WTC11 (cell line): ENCODE data around the gene TRIM10.

Experiments used
- CREB1 ChIP-seq: sonication (generic); formaldehyde crosslinking; IDR thresholded peaks from 2 replicates; pipeline ENCODE4 v1.8.0; 2023; ENCODE audit warnings: mild to moderate bottlenecking, missing genetic modification reagents
- NR2C2 ChIP-seq: sonication (generic); formaldehyde crosslinking; IDR thresholded peaks from 2 replicates; pipeline ENCODE4 v1.8.0; 2022; ENCODE audit warnings: mild to moderate bottlenecking, missing genetic modification reagents
- SP1 ChIP-seq: sonication (generic); formaldehyde crosslinking; conservative IDR thresholded peaks from 2 replicates; pipeline ENCODE4 v1.8.1; 2022; ENCODE audit warnings: missing genetic modification reagents
- TEAD4 ChIP-seq: sonication (generic); formaldehyde crosslinking; IDR thresholded peaks from 2 replicates; pipeline ENCODE4 v1.8.0; 2022; ENCODE audit warnings: mild to moderate bottlenecking, missing genetic modification reagents
- TF ChIP-seq, protein P1 (sequence below): sonication (generic); formaldehyde crosslinking; IDR thresholded peaks from 2 replicates; pipeline ENCODE4 v1.8.0; 2022; ENCODE audit warnings: mild to moderate bottlenecking, missing genetic modification reagents
- TF ChIP-seq, protein P2 (sequence below): fragments of 200-600 bp; IDR thresholded peaks from 2 replicates; pipeline ENCODE4 v1.8.0; 2022; ENCODE audit warnings: antibody characterized with exemption
- TF ChIP-seq, protein P3 (sequence below): sonication (generic); formaldehyde crosslinking; IDR thresholded peaks from 2 replicates; pipeline ENCODE4 v1.8.1; 2022; ENCODE audit warnings: mild to moderate bottlenecking, missing genetic modification reagents, moderate library complexity, borderline replicate concordance
- TF ChIP-seq, protein P4 (sequence below): sonication (generic); formaldehyde crosslinking; IDR thresholded peaks from 2 replicates; pipeline ENCODE4 v1.8.0; 2023; ENCODE audit warnings: missing genetic modification reagents, mild to moderate bottlenecking, borderline replicate concordance
- TF ChIP-seq, protein P5 (sequence below): sonication (generic); formaldehyde crosslinking; IDR thresholded peaks from 2 replicates; pipeline ENCODE4 v1.8.1; 2022; ENCODE audit warnings: low read depth, mild to moderate bottlenecking, moderate library complexity, missing genetic modification reagents, borderline replicate concordance
- TF ChIP-seq, protein P6 (sequence below): sonication (generic); formaldehyde crosslinking; IDR thresholded peaks from 2 replicates; pipeline ENCODE4 v1.8.1; 2023; ENCODE audit warnings: mild to moderate bottlenecking, missing genetic modification reagents, moderate library complexity

DNA sequence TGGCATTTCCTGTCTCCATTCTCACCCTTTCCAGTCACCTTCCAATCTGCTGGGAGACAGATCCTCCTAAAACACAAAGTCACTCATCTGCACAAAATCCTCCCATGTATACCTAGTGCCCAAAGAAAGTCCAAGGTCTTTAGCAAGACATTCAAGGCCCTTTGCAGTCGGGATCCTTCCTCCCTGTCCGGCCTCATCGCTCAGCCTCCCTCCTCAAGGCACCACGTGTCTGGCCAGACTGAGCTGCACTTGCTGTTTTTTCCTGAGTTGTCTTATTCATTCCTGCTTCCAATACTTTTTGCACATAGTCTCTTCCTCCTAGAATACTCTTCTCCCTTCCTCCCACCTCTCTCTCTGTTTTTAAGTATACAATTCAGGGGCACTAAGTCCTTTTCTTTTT lies 3.7 kb upstream of the TRIM10 start:
- TF ChIP-seq, protein P1, sequence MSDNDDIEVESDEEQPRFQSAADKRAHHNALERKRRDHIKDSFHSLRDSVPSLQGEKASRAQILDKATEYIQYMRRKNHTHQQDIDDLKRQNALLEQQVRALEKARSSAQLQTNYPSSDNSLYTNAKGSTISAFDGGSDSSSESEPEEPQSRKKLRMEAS (CRISPR knock-in tag): no peak
- TF ChIP-seq CREB1 (CRISPR knock-in tag) (no peak), NR2C2 (CRISPR knock-in tag) (no peak), SP1 (CRISPR knock-in tag) (no peak), TEAD4 (CRISPR knock-in tag) (no peak)
- TF ChIP-seq, protein P2, sequence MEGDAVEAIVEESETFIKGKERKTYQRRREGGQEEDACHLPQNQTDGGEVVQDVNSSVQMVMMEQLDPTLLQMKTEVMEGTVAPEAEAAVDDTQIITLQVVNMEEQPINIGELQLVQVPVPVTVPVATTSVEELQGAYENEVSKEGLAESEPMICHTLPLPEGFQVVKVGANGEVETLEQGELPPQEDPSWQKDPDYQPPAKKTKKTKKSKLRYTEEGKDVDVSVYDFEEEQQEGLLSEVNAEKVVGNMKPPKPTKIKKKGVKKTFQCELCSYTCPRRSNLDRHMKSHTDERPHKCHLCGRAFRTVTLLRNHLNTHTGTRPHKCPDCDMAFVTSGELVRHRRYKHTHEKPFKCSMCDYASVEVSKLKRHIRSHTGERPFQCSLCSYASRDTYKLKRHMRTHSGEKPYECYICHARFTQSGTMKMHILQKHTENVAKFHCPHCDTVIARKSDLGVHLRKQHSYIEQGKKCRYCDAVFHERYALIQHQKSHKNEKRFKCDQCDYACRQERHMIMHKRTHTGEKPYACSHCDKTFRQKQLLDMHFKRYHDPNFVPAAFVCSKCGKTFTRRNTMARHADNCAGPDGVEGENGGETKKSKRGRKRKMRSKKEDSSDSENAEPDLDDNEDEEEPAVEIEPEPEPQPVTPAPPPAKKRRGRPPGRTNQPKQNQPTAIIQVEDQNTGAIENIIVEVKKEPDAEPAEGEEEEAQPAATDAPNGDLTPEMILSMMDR: no peak
- TF ChIP-seq, protein P3, sequence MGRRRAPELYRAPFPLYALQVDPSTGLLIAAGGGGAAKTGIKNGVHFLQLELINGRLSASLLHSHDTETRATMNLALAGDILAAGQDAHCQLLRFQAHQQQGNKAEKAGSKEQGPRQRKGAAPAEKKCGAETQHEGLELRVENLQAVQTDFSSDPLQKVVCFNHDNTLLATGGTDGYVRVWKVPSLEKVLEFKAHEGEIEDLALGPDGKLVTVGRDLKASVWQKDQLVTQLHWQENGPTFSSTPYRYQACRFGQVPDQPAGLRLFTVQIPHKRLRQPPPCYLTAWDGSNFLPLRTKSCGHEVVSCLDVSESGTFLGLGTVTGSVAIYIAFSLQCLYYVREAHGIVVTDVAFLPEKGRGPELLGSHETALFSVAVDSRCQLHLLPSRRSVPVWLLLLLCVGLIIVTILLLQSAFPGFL (CRISPR knock-in tag): no peak
- TF ChIP-seq, protein P4, sequence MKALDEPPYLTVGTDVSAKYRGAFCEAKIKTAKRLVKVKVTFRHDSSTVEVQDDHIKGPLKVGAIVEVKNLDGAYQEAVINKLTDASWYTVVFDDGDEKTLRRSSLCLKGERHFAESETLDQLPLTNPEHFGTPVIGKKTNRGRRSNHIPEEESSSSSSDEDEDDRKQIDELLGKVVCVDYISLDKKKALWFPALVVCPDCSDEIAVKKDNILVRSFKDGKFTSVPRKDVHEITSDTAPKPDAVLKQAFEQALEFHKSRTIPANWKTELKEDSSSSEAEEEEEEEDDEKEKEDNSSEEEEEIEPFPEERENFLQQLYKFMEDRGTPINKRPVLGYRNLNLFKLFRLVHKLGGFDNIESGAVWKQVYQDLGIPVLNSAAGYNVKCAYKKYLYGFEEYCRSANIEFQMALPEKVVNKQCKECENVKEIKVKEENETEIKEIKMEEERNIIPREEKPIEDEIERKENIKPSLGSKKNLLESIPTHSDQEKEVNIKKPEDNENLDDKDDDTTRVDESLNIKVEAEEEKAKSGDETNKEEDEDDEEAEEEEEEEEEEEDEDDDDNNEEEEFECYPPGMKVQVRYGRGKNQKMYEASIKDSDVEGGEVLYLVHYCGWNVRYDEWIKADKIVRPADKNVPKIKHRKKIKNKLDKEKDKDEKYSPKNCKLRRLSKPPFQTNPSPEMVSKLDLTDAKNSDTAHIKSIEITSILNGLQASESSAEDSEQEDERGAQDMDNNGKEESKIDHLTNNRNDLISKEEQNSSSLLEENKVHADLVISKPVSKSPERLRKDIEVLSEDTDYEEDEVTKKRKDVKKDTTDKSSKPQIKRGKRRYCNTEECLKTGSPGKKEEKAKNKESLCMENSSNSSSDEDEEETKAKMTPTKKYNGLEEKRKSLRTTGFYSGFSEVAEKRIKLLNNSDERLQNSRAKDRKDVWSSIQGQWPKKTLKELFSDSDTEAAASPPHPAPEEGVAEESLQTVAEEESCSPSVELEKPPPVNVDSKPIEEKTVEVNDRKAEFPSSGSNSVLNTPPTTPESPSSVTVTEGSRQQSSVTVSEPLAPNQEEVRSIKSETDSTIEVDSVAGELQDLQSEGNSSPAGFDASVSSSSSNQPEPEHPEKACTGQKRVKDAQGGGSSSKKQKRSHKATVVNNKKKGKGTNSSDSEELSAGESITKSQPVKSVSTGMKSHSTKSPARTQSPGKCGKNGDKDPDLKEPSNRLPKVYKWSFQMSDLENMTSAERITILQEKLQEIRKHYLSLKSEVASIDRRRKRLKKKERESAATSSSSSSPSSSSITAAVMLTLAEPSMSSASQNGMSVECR (CRISPR knock-in tag): no peak
- TF ChIP-seq, protein P5, sequence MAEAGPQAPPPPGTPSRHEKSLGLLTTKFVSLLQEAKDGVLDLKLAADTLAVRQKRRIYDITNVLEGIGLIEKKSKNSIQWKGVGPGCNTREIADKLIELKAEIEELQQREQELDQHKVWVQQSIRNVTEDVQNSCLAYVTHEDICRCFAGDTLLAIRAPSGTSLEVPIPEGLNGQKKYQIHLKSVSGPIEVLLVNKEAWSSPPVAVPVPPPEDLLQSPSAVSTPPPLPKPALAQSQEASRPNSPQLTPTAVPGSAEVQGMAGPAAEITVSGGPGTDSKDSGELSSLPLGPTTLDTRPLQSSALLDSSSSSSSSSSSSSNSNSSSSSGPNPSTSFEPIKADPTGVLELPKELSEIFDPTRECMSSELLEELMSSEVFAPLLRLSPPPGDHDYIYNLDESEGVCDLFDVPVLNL: no peak
- TF ChIP-seq, protein P6, sequence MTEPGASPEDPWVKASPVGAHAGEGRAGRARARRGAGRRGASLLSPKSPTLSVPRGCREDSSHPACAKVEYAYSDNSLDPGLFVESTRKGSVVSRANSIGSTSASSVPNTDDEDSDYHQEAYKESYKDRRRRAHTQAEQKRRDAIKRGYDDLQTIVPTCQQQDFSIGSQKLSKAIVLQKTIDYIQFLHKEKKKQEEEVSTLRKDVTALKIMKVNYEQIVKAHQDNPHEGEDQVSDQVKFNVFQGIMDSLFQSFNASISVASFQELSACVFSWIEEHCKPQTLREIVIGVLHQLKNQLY (CRISPR knock-in tag): no peak
